ENCODE results near the gene PRDM15. TPM values are rescaled to one million over a fixed set of nuclear protein-coding genes. Genes with fewer than 3 reads are reported as not detected.

PRDM15 gene
- total and polyA plus RNA-seq, 2 donors (not counting 3 experiments of a cell fraction or from before 2014, with no cell fraction given), result 11.8 to 12.9 TPM

- Histone ChIP-seq H3K36me3 (ENCODE audit: control insufficient read depth in 2 of 2, extremely low read depth in 1 of 2, insufficient read depth in 2 of 2, low read length in 2 of 2) (peaks cover 0 to under 1% of the 10 kb centered on the region in 2 experiments), H4K20me1 (replicated peaks; ENCODE audit: control insufficient read depth, extremely low read depth, insufficient read depth, low read length) (no peaks in the 10 kb centered on the region), H3K79me2 (ENCODE audit: control insufficient read depth, insufficient read depth, low read length) (no peaks in the 10 kb centered on the region), H2AFZ (ENCODE audit: low read depth, low read length) (no peak overlapping the region), H3K27me3 (ENCODE audit: control insufficient read depth in 2 of 2, insufficient read depth in 2 of 2, low read length in 2 of 2) (no peaks in the 10 kb centered on the region), H3K9me3 (replicated peaks; ENCODE audit: control insufficient read depth, insufficient read depth, low read length) (no peaks in the 10 kb centered on the region), H3K9ac (replicated peaks; ENCODE audit: extremely low read depth, insufficient read depth, low read length) (no peak overlapping the region), H3K4me1 (ENCODE audit: control insufficient read depth, extremely low read depth, insufficient read depth, low read length) (no peaks in the 10 kb centered on the region), H3K27ac (ENCODE audit: insufficient read depth, low read depth, low read length) (no peak overlapping the region), H3K4me2 (ENCODE audit: insufficient read depth, low read length) (no peak overlapping the region), H3K9me1 (replicated peaks; ENCODE audit: control insufficient read depth, extremely low read depth, insufficient read depth, low read length) (no peaks in the 10 kb centered on the region), H3K4me3 (replicated peaks in 1 of 3; ENCODE audit: insufficient read depth in 1 of 3, low read depth in 1 of 3, low read length in 3 of 3) (no peak overlapping the region)
- ChIA-PET POLR2A (no interaction called here), CTCF (no interaction called here)
- no TSS peak for BruUV-seq (replicated peaks)
- dilution Hi-C loops (cut with MboI; ENCODE audit: extremely low pct_ligation_motif_present, low sequenced_read_pairs), result no loop called here
- DNase-seq (ENCODE audit: low read depth, low spot score) (no peak), FAIRE-seq (no peak)
- no peak for TF ChIP-seq GATA2 (IDR thresholded peaks at IDR 0.05; ENCODE audit: insufficient read depth, insufficient read length, low read depth, low read length)
- no peak for TF ChIP-seq EZH2 (IDR thresholded peaks at IDR 0.05; ENCODE audit: borderline replicate concordance, low read depth, low read length, severe bottlenecking)
- no peak for TF ChIP-seq POLR2AphosphoS5 (IDR thresholded peaks at IDR 0.05; ENCODE audit: insufficient read depth, low read depth, low read length)
- TF ChIP-seq JUN (IDR thresholded peaks at IDR 0.05; ENCODE audit: borderline replicate concordance, insufficient read depth, insufficient read length, low read depth), result no peak
- no peak for TF ChIP-seq CTCF (IDR thresholded peaks at IDR 0.05; ENCODE audit: extremely low read depth in 1 of 2, insufficient read depth in 1 of 2, low read depth in 1 of 2, low read length in 2 of 2)
- TF ChIP-seq POLR2A (IDR thresholded peaks at IDR 0.05; ENCODE audit: low read depth, low read length), result no peak
- no peak for TF ChIP-seq MYC (IDR thresholded peaks at IDR 0.05; ENCODE audit: low read depth, low read length)
- no peak for TF ChIP-seq FOS (IDR thresholded peaks at IDR 0.05; ENCODE audit: borderline replicate concordance, insufficient read depth, low read length)
- no peak for TF ChIP-seq MAX (IDR thresholded peaks at IDR 0.05; ENCODE audit: insufficient read depth, insufficient read length)
- intact Hi-C loops (cut with micrococcal nuclease), result no loop called here
Measured at GRCh38 chr21:41820384-41821080, 58.6 kb downstream of the PRDM15 start.
